Measurements from ENCODE around the gene ZC3H12A. TPM values are rescaled to one million over a fixed set of nuclear protein-coding genes. Genes with fewer than 3 reads are reported as not detected.
A peak's percentile ranks its signal among the peaks of the same experiment; 100 is the strongest.

Gene ZC3H12A
- total RNA-seq, 5 donors from 2014 or later (not counting 1 experiment from before 2014, with no cell fraction given) = 49.5 to 131 (median 53.5) TPM

DNA sequence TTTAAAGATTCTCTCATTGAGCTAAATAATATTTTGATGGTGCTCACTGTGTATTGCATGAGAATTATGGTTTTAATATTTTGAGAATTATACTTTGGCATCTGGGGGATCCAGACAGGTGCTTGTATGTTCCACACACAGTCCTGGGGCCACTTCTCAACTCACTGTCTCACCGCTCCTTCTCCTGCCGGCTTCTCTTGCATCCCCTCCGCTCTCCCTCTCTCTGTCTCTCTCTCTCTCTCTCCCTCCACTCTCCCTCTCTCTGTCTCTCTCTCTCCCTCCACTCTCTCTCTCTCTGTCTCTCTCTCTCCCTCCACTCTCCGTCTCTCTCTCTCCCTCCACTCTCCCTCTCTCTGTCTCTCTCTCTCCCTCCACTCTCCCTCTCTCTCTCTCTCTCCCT, 32.2 kb upstream of the ZC3H12A start:
- Histone ChIP-seq H3K4me3 (ENCODE audit: control insufficient read depth in 1 of 2, extremely low read depth in 1 of 2, low read length in 1 of 2) (no peak overlapping the region), H3K9me3 (no peaks in the 10 kb centered on the region), H3K27me3 (replicated peaks in 1 of 2; ENCODE audit: control insufficient read depth in 2 of 2, extremely low read depth in 1 of 2, insufficient read depth in 2 of 2, low read length in 1 of 2) (peaks cover 0 to 23% of the 10 kb centered on the region in 2 experiments), H3K4me1 (ENCODE audit: control insufficient read depth in 1 of 2, extremely low read depth in 1 of 2, insufficient read depth in 2 of 2, low read length in 2 of 2) (no peaks in the 10 kb centered on the region), H3K27ac (ENCODE audit: low read length) (no peak overlapping the region), H3K36me3 (ENCODE audit: control insufficient read depth in 2 of 2, extremely low read depth in 1 of 2, insufficient read depth in 1 of 2, low read length in 1 of 2) (no peaks in the 10 kb centered on the region)
- Mint-ChIP-seq H3K27ac (no peak overlapping the region), H3K4me3 (no peak overlapping the region), H3K4me1 (no peaks in the 10 kb centered on the region), H3K36me3 (no peaks in the 10 kb centered on the region), H3K9me3 (no peaks in the 10 kb centered on the region), H3K27me3 (peaks cover 21 to 37% of the 10 kb centered on the region in 2 donors)
- ChIA-PET CTCF (no interaction called here), POLR2A (no interaction called here)
- ATAC-seq (replicated peaks in 1 of 4) (no peak), DNase-seq (no peak)
- WGBS (ENCODE audit: insufficient coverage) = 78% methylated on average over 4 of the region's 4 CpGs

DNA sequence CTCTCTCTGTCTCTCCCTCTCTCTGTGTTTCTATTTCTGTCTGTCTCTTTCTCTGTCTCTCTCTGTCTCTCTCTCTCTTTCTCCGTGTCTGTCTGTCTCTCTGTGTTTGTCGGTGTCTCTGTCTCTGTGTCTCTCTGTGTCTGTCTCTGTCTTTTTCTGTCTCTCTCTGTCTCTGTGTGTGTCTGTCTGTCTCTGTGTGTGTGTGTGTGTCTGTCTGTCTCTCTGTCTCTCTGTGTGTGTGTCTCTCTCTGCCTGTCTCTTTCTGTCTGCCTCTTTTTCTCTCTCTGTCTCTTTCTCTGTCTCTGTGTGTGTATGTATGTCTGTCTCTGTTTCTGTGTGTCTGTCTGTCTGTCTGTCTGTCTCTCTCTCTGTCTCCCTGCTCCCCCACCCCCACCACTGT, 31.7 kb upstream of the ZC3H12A start:
- H3K4me1 Mint-ChIP-seq = no peaks in the 10 kb centered on the region
- ChIA-PET CTCF (no interaction called here), POLR2A (no interaction called here)
- WGBS (ENCODE audit: insufficient coverage) = no CpG with 5 or more reads among the region's 2 CpGs
- Histone ChIP-seq H3K4me1 (ENCODE audit: control insufficient read depth in 1 of 2, extremely low read depth in 1 of 2, insufficient read depth in 2 of 2, low read length in 2 of 2) (no peaks in the 10 kb centered on the region), H3K36me3 (ENCODE audit: control insufficient read depth in 2 of 2, extremely low read depth in 1 of 2, insufficient read depth in 1 of 2, low read length in 1 of 2) (no peaks in the 10 kb centered on the region), H3K4me3 (ENCODE audit: control insufficient read depth in 1 of 2, extremely low read depth in 1 of 2, low read length in 1 of 2) (no peak overlapping the region), H3K27ac (ENCODE audit: low read length) (no peak overlapping the region), H3K9me3 (no peaks in the 10 kb centered on the region), H3K27me3 (replicated peaks in 1 of 2; ENCODE audit: control insufficient read depth in 2 of 2, extremely low read depth in 1 of 2, insufficient read depth in 2 of 2, low read length in 1 of 2) (peaks cover 0 to 23% of the 10 kb centered on the region in 2 experiments)
- H3K27me3 Mint-ChIP-seq = peaks cover 21 to 36% of the 10 kb centered on the region in 2 donors
- DNase-seq = no peak
- H3K36me3 Mint-ChIP-seq = no peaks in the 10 kb centered on the region
- no peaks in the 10 kb centered on the region for H3K9me3 Mint-ChIP-seq
- no peak for ATAC-seq (replicated peaks in 1 of 4)
- no peak overlapping the region for H3K27ac Mint-ChIP-seq
- H3K4me3 Mint-ChIP-seq = no peak overlapping the region

GRCh38 chr1:37446874-37447273, 27.5 kb upstream of the ZC3H12A start:
- Histone ChIP-seq H3K4me3 (ENCODE audit: control insufficient read depth in 1 of 2, extremely low read depth in 1 of 2, low read length in 1 of 2) (no peak overlapping the region), H3K27ac (ENCODE audit: low read length) (no peak overlapping the region), H3K9me3 (no peaks in the 10 kb centered on the region), H3K4me1 (ENCODE audit: control insufficient read depth in 1 of 2, extremely low read depth in 1 of 2, insufficient read depth in 2 of 2, low read length in 2 of 2) (peaks cover 4 to 11% of the 10 kb centered on the region in 2 experiments), H3K36me3 (ENCODE audit: control insufficient read depth in 2 of 2, extremely low read depth in 1 of 2, insufficient read depth in 1 of 2, low read length in 1 of 2) (no peaks in the 10 kb centered on the region), H3K27me3 (replicated peaks in 1 of 2; ENCODE audit: control insufficient read depth in 2 of 2, extremely low read depth in 1 of 2, insufficient read depth in 2 of 2, low read length in 1 of 2) (peaks cover 0 to 10% of the 10 kb centered on the region in 2 experiments)
- no peak for DNase-seq
- WGBS (ENCODE audit: insufficient coverage) = 83% methylated on average over 2 of the region's 6 CpGs
- H3K27me3 Mint-ChIP-seq = peaks cover 16 to 21% of the 10 kb centered on the region in 2 donors
- ChIA-PET POLR2A (no interaction called here), CTCF (no interaction called here)
- H3K36me3 Mint-ChIP-seq = no peaks in the 10 kb centered on the region
- no peak overlapping the region for H3K4me3 Mint-ChIP-seq
- H3K27ac Mint-ChIP-seq = no peak overlapping the region
- H3K4me1 Mint-ChIP-seq = peaks cover 5 to 11% (median 9%) of the 10 kb centered on the region in 3 donors
- no peaks in the 10 kb centered on the region for H3K9me3 Mint-ChIP-seq
- no peak for ATAC-seq (replicated peaks in 1 of 4)

DNA sequence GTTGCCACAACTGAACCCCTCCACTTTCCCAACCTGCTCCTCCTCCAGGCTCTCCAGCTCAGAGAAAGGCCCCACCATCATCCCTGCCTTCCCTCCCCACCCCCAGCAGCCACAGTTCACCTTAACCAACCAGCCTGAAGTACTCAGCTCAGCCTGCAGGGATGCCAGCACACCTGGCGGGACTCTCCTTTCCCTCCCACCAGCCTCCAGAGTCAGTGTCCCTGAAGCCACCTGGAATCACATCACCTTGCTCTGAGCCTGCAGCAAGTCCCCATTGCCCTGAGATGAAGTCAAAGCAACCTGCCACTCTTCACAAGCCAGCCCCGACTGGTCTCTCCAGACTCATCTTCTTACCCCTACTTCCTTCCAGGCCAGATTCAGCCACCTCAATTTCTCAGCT, 26.2 kb upstream of the ZC3H12A start:
- 93% methylated on average over 2 of the region's 2 CpGs for WGBS (ENCODE audit: insufficient coverage)
- Mint-ChIP-seq H3K4me3 (no peak overlapping the region), H3K27me3 (peaks cover 10 to 11% of the 10 kb centered on the region in 2 donors), H3K27ac (no peak overlapping the region), H3K4me1 (peaks cover 5 to 11% (median 9%) of the 10 kb centered on the region in 3 donors), H3K9me3 (no peaks in the 10 kb centered on the region), H3K36me3 (no peaks in the 10 kb centered on the region)
- H3K4me3 ChIP-seq (ENCODE audit: control insufficient read depth in 1 of 2, extremely low read depth in 1 of 2, low read length in 1 of 2) = no peak overlapping the region
- H3K9me3 ChIP-seq = no peaks in the 10 kb centered on the region
- ATAC-seq (replicated peaks in 1 of 4) = no peak
- H3K27me3 ChIP-seq (replicated peaks in 1 of 2; ENCODE audit: control insufficient read depth in 2 of 2, extremely low read depth in 1 of 2, insufficient read depth in 2 of 2, low read length in 1 of 2) = peaks cover 0 to 7% of the 10 kb centered on the region in 2 experiments
- DNase-seq = no peak
- CTCF ChIA-PET = no interaction called here
- no peaks in the 10 kb centered on the region for H3K36me3 ChIP-seq (ENCODE audit: control insufficient read depth in 2 of 2, extremely low read depth in 1 of 2, insufficient read depth in 1 of 2, low read length in 1 of 2)
- H3K4me1 ChIP-seq (ENCODE audit: control insufficient read depth in 1 of 2, extremely low read depth in 1 of 2, insufficient read depth in 2 of 2, low read length in 2 of 2) = peaks cover 4 to 11% of the 10 kb centered on the region in 2 experiments
- H3K27ac ChIP-seq (ENCODE audit: low read length) = no peak overlapping the region
- POLR2A ChIA-PET = no interaction called here

- ATAC-seq (replicated peaks in 1 of 4) (no peak), DNase-seq (no peak)
- H3K9me3 ChIP-seq = no peaks in the 10 kb centered on the region
- Mint-ChIP-seq H3K9me3 (no peaks in the 10 kb centered on the region), H3K4me1 (peaks cover 5 to 11% (median 9%) of the 10 kb centered on the region in 3 donors), H3K4me3 (no peak overlapping the region), H3K27me3 (peaks cover 8 to 10% of the 10 kb centered on the region in 2 donors), H3K36me3 (no peaks in the 10 kb centered on the region), H3K27ac (no peak overlapping the region)
- no peak overlapping the region for H3K27ac ChIP-seq (ENCODE audit: low read length)
- no peaks in the 10 kb centered on the region for H3K36me3 ChIP-seq (ENCODE audit: control insufficient read depth in 2 of 2, extremely low read depth in 1 of 2, insufficient read depth in 1 of 2, low read length in 1 of 2)
- POLR2A ChIA-PET = no interaction called here
- H3K27me3 ChIP-seq (replicated peaks in 1 of 2; ENCODE audit: control insufficient read depth in 2 of 2, extremely low read depth in 1 of 2, insufficient read depth in 2 of 2, low read length in 1 of 2) = peaks cover 0 to 7% of the 10 kb centered on the region in 2 experiments
- no peak overlapping the region for H3K4me3 ChIP-seq (ENCODE audit: control insufficient read depth in 1 of 2, extremely low read depth in 1 of 2, low read length in 1 of 2)
- WGBS (ENCODE audit: insufficient coverage) = 94% methylated on average over 7 of the region's 15 CpGs
- CTCF ChIA-PET = interaction anchor here in 1 of 2 donors (2.2 kb wide), 1 partner anchor 38 kb away, joined by 9 read pairs; no protein-coding TSS in a partner anchor
- H3K4me1 ChIP-seq (ENCODE audit: control insufficient read depth in 1 of 2, extremely low read depth in 1 of 2, insufficient read depth in 2 of 2, low read length in 2 of 2) = peaks cover 4 to 11% of the 10 kb centered on the region in 2 experiments
These were observed 25.5 kb upstream of the ZC3H12A start for GRCh38 chr1:37448691-37449417.

DNA sequence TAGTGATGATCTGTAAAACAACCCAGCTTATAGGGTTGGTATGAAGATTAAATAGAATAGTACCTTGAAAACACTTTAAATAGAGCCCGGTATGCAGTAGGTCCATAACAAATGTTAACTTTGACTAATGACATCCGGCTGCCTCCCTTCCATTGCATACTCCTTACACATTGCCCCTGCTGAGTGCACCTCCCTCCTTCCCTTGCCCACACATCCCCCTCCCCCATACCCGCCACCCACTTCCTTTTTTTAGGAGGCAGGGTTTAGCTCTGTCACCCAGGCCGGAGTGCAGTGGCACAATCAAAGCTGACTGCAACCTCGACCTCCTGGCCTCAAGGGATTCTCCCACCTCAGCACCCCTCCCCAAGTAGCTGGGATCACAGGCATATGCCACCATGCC, 24.4 kb upstream of the ZC3H12A start:
- WGBS (ENCODE audit: insufficient coverage) = 10% methylated on average over 4 of the region's 5 CpGs
- peaks cover 2% of the 10 kb centered on the region for H3K36me3 Mint-ChIP-seq
- Histone ChIP-seq H3K9me3 (no peaks in the 10 kb centered on the region), H3K4me3 (ENCODE audit: control insufficient read depth in 1 of 2, extremely low read depth in 1 of 2, low read length in 1 of 2) (peak overlapping the region in 1 of 2 donors; percentile 17), H3K27ac (ENCODE audit: low read length) (no peak overlapping the region), H3K4me1 (ENCODE audit: control insufficient read depth in 1 of 2, extremely low read depth in 1 of 2, insufficient read depth in 2 of 2, low read length in 2 of 2) (peaks cover 4 to 16% of the 10 kb centered on the region in 2 experiments), H3K36me3 (ENCODE audit: control insufficient read depth in 2 of 2, extremely low read depth in 1 of 2, insufficient read depth in 1 of 2, low read length in 1 of 2) (peaks cover 0 to under 1% of the 10 kb centered on the region in 2 donors), H3K27me3 (replicated peaks in 1 of 2; ENCODE audit: control insufficient read depth in 2 of 2, extremely low read depth in 1 of 2, insufficient read depth in 2 of 2, low read length in 1 of 2) (peaks cover 0 to 7% of the 10 kb centered on the region in 2 experiments)
- POLR2A ChIA-PET = no interaction called here
- H3K27me3 Mint-ChIP-seq = peaks cover 8 to 10% of the 10 kb centered on the region in 2 donors
- CTCF ChIA-PET = interaction anchor here in 1 of 2 donors (0.6 to 2.2 kb wide), 2 partner anchors 37 to 857 kb away, joined by 5 to 9 read pairs; no protein-coding TSS in a partner anchor
- no peak overlapping the region for H3K27ac Mint-ChIP-seq
- H3K4me3 Mint-ChIP-seq = peak overlapping the region in 1 of 3 donors; percentile 54
- no peaks in the 10 kb centered on the region for H3K9me3 Mint-ChIP-seq
- ATAC-seq (replicated peaks in 1 of 4) = peak in 3 of 4 experiments; percentile 57 to 81 (median 72)
- peak in 23 of 35 experiments; percentile 7 to 64 (median 28) for DNase-seq
- peaks cover 9 to 16% (median 13%) of the 10 kb centered on the region in 3 donors for H3K4me1 Mint-ChIP-seq

Data from T-cell (primary cell).